SK-N-SH treated with all-trans-retinoic acid at 6 μM for 48 hours (cell line): ENCODE data around the gene SSX3.
"Not testable (repeated sequence)": the region's sequence is repeated elsewhere in the genome, so short reads cannot be mapped to it uniquely, and the experiment has no call there.

Experiments
- ATAC-seq: fragments of 200-7000 bp; cut with Tn5 transposase; 3 replicates; pipeline ENCODE4 v1.9.1; 2020; ENCODE audit warnings: mild to moderate bottlenecking, moderate library complexity
- BACH2 ChIP-seq: fragments of 250-450 bp; sonication (Bioruptor Pico); IDR thresholded peaks from 2 replicates; pipeline ENCODE4 v1.9.0; 2021; ENCODE audit warnings: mild to moderate bottlenecking, borderline replicate concordance
- CSDC2 ChIP-seq: fragments of 250-450 bp; sonication (Bioruptor Pico); IDR thresholded peaks from 2 replicates; pipeline ENCODE4 v1.5.0; 2020; ENCODE audit warnings: mild to moderate bottlenecking, moderate library complexity
- ISL1 ChIP-seq: fragments of 250-450 bp; sonication (Bioruptor Pico); IDR thresholded peaks from 2 replicates; pipeline ENCODE4 v2.1.2; 2022; ENCODE audit warnings: mild to moderate bottlenecking, moderate library complexity
- OSR1 ChIP-seq: fragments of 250-450 bp; sonication (Bioruptor Pico); IDR thresholded peaks from 2 replicates; pipeline ENCODE4 v1.8.0; 2022; ENCODE audit warnings: moderate library complexity, mild to moderate bottlenecking, inconsistent platforms
- PATZ1 ChIP-seq: fragments of 250-450 bp; sonication (Bioruptor Pico); IDR thresholded peaks from 2 replicates; pipeline ENCODE4 v1.8.0; 2020; ENCODE audit warnings: mild to moderate bottlenecking, moderate library complexity, borderline replicate concordance
- PPARA ChIP-seq: fragments of 250-450 bp; sonication (Bioruptor Pico); IDR thresholded peaks from 2 replicates; pipeline ENCODE4 v1.5.0; 2020; ENCODE audit warnings: mild to moderate bottlenecking, borderline replicate concordance
- ZC3H10 ChIP-seq: fragments of 250-450 bp; sonication (Bioruptor Pico); IDR thresholded peaks from 2 replicates; pipeline ENCODE4 v1.5.1; 2021; ENCODE audit warnings: mild to moderate bottlenecking, moderate library complexity
- ZNF565 ChIP-seq: fragments of 450-650 bp; formaldehyde crosslinking; conservative IDR thresholded peaks from 2 replicates; pipeline ENCODE4 v1.5.0; 2020; ENCODE audit warnings: low read depth, mild to moderate bottlenecking, moderate library complexity
- ZNF70 ChIP-seq: fragments of 450-650 bp; formaldehyde crosslinking; IDR thresholded peaks from 2 replicates; pipeline ENCODE4 v1.5.0; 2020; ENCODE audit warnings: mild to moderate bottlenecking, moderate library complexity
- ZNF8 ChIP-seq: fragments of 450-650 bp; formaldehyde crosslinking; IDR thresholded peaks from 2 replicates; pipeline ENCODE4 v1.5.0; 2020; ENCODE audit warnings: mild to moderate bottlenecking, moderate library complexity
- TF ChIP-seq, protein P1 (sequence below): fragments of 250-450 bp; sonication (Bioruptor Pico); IDR thresholded peaks from 2 replicates; pipeline ENCODE4 v1.5.0; 2020; ENCODE audit warnings: mild to moderate bottlenecking, moderate library complexity
- TF ChIP-seq, protein P2 (sequence below): fragments of 250-450 bp; sonication (Bioruptor Pico); IDR thresholded peaks from 2 replicates; pipeline ENCODE4 v1.8.0; 2021; ENCODE audit warnings: low read depth, mild to moderate bottlenecking, moderate library complexity, borderline replicate concordance

Gene SSX3, protein sequence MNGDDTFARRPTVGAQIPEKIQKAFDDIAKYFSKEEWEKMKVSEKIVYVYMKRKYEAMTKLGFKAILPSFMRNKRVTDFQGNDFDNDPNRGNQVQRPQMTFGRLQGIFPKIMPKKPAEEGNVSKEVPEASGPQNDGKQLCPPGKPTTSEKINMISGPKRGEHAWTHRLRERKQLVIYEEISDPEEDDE

DNA sequence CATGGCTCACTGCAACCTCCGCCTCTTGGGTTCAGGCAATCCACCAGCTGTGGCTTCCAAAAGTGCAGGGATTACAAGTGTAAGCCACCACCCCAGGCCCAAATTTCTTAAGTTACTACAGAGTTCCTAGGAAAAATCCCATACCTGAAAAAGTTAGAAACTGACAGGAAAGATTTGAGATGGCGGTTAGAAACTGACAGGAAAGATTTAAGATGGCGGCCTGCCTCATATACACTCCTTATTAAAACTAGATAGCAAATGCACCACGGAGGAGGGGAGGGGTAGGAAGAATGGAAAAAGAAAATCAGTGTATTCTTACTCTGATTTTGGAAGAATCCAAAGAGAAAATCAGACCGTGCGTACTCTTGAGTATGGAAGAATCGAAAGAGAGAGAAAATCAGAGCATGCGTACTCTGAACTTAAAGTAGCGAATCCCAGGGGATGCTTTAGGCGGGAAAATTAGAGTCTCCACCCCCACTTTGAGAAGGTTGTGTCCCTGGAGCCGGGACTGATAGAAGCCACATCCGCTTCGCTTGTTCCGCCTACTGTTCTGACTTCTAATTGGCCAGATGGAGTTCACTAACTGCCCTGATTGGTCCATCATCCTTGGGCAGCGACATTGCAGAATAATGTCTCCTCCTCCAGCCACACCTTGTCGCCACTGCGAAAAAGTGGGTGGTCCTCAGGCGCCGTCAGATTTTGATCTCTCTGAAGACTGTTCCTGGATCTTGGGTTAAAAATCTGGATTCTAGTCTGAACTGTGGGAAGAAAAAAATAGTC is at the start of gene SSX3:
Gene SSX3 (minus strand): TSS at position 389 of the 780 bp plus-strand sequence. CDS start 1,454 bp downstream, outside the sequence.
- not testable (repeated sequence) for ATAC-seq

- ATAC-seq = not testable (repeated sequence)
Observed at GRCh38 chrX:48397825-48398224, 41.3 kb upstream of the SSX3 start.

- not testable (repeated sequence) for ATAC-seq
Observed at GRCh38 chrX:48396931-48397330, 40.4 kb upstream of the SSX3 start.

GRCh38 chrX:48383239-48383638 is 26.7 kb upstream of the SSX3 start, which contains the start of gene SSX4:
TSS of gene SSX4 (plus strand) at chrX:48383539. CDS start at chrX:48384054, 515 bp downstream.
- ATAC-seq = not testable (repeated sequence)

DNA sequence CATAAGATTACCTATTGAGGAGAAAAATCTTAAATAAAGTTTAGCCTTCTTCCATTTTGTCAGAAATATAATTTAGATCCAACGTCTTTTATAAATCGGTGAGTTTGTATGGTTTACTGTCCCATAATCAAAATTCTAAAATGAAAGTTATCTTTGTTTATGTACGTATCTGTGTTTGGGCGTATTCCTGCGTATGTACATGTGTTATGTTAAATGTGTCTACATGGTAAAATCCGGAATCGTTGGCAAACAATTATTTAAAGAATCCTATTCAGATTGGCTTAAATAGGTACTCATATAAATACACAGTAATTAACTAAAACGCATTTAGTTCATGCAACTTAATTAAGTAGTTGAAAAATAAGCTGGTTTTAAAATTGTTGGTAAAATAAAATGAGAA is 13.9 kb upstream of the SSX3 start:
- ATAC-seq = not testable (repeated sequence)

DNA sequence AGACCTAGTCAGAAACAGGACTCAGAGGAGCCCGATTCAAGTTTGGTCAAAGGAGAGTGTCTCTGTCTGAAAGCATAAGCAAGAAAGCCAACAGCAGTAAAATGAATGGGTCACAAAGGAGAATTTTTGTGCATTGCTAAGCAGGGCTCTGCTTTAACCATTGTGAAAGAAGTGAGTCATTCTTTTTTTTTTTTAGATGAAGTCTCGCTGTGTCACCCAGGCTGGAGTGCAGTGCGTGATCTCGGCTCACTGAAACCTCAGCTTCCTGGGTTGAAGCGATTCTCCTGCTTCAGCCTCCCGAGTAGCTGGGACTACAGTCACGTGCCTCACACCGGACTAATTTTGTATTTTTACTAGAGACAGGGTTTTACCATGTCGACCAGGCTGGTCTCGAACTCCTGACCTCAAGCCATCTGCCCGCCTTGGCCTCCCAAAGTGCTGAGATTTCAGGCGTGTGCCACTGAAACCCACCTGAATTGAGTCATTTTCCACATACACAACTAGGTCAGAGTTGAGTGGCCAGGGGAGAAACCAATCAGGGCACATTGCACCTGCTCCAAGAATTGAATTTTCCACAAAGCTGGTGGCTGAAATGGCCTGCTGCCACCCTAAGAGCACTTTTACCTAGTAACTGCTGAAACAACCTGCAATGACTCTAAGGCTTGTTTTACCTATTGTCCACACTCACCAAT is 11.4 kb upstream of the SSX3 start:
- ATAC-seq = not testable (repeated sequence)

DNA sequence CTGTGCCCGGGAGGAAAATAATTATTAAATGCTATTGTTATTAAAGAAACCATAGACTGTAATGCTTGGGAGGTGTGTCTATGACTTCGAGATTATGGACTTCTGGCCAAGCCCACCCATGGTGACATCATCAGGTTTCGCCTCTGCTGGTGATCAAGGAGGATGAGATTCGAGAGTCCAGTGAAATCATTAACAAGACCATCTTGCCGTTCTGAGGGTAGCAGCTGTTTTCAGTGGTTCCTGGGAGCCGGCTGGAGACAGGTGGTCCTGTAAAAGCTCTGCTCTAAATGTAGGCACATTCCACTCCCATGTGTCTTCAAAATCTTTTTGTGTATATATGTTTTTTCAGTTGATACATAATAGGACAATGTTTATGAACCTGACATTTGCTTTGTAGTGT is 2.8 kb upstream of the SSX3 start:
- not testable (repeated sequence) for ATAC-seq

DNA sequence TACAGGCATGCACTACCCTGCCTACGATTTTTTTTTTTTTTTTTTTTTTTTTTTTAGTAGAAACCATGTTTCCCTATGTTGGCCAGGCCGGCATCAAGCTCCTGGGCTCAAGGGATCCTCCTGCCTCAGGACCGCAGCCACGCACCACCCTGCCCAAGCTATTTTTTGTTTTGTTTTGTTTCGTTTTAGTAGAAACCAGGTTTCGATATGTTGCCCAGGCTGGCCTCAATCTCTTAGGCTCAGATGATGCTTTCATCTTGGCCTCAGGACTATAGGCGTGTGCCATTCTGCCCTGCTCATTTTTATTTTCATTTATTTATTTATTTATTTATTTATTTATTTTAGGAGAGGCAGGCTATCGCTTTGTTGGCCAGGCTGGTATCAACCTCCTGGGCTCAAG is 1.2 kb upstream of the SSX3 start:
- no peak for TF ChIP-seq ISL1 (CRISPR knock-in tag)
- TF ChIP-seq ZNF70 (CRISPR knock-in tag) = no peak
- TF ChIP-seq OSR1 = no peak
- no peak for TF ChIP-seq ZNF565 (CRISPR knock-in tag)
- TF ChIP-seq, all 23 proteins: peak for 0
- no peak for ATAC-seq

GRCh38 chrX:48346059-48346458 is 10.4 kb downstream of the SSX3 start:
- not testable (repeated sequence) for ATAC-seq

DNA sequence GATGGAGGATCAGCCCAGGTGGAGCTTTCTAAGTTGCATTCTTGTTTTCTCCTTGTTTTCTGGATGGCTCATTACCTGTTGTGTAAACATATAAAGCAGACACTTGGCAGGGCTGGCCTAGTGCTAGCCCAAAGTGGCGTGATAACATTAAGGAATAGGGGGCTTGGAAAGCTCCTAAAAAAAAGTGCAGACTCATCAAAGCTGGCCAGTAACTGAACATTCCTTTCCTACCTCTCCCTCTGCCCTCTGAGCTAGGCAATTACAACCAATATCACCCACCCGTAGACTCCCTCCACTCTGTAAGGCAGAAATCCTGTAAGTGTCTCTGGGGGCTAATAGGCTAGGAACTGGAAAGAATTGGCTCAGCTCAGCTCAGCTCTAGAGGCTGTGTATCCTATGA is 42.5 kb downstream of the SSX3 start:
- not testable (repeated sequence) for ATAC-seq

- no peak for ATAC-seq
- TF ChIP-seq ZNF8 (CRISPR knock-in tag) = no peak
- TF ChIP-seq PPARA (CRISPR knock-in tag) = no peak
- TF ChIP-seq, protein P1, sequence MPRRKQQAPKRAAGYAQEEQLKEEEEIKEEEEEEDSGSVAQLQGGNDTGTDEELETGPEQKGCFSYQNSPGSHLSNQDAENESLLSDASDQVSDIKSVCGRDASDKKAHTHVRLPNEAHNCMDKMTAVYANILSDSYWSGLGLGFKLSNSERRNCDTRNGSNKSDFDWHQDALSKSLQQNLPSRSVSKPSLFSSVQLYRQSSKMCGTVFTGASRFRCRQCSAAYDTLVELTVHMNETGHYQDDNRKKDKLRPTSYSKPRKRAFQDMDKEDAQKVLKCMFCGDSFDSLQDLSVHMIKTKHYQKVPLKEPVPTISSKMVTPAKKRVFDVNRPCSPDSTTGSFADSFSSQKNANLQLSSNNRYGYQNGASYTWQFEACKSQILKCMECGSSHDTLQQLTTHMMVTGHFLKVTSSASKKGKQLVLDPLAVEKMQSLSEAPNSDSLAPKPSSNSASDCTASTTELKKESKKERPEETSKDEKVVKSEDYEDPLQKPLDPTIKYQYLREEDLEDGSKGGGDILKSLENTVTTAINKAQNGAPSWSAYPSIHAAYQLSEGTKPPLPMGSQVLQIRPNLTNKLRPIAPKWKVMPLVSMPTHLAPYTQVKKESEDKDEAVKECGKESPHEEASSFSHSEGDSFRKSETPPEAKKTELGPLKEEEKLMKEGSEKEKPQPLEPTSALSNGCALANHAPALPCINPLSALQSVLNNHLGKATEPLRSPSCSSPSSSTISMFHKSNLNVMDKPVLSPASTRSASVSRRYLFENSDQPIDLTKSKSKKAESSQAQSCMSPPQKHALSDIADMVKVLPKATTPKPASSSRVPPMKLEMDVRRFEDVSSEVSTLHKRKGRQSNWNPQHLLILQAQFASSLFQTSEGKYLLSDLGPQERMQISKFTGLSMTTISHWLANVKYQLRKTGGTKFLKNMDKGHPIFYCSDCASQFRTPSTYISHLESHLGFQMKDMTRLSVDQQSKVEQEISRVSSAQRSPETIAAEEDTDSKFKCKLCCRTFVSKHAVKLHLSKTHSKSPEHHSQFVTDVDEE (CRISPR knock-in tag) = no peak
- TF ChIP-seq, protein P2, sequence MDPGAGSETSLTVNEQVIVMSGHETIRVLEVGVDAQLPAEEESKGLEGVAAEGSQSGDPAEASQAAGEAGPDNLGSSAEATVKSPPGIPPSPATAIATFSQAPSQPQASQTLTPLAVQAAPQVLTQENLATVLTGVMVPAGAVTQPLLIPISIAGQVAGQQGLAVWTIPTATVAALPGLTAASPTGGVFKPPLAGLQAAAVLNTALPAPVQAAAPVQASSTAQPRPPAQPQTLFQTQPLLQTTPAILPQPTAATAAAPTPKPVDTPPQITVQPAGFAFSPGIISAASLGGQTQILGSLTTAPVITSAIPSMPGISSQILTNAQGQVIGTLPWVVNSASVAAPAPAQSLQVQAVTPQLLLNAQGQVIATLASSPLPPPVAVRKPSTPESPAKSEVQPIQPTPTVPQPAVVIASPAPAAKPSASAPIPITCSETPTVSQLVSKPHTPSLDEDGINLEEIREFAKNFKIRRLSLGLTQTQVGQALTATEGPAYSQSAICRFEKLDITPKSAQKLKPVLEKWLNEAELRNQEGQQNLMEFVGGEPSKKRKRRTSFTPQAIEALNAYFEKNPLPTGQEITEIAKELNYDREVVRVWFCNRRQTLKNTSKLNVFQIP (CRISPR knock-in tag) = no peak
- TF ChIP-seq CSDC2 = no peak
- TF ChIP-seq BACH2 = no peak
- TF ChIP-seq ZC3H10 = no peak
- TF ChIP-seq PATZ1 (CRISPR knock-in tag) = no peak
Observed at GRCh38 chrX:48306175-48306574, 50.3 kb downstream of the SSX3 start.
